ENCODE results near the gene PPP6R3. TPM values are rescaled to one million over a fixed set of nuclear protein-coding genes. Genes with fewer than 3 reads are reported as not detected.

The PPP6R3 gene
- total RNA-seq, 1 donor from 2014 or later, result 115 TPM

- intact Hi-C loops (cut with micrococcal nuclease), result no loop called here
These were observed 86.0 kb downstream of the PPP6R3 start for GRCh38 chr11:68546555-68546954.

GRCh38 chr11:68549789-68550484 is 89.4 kb downstream of the PPP6R3 start:
- intact Hi-C loops (cut with micrococcal nuclease), result no loop called here

DNA sequence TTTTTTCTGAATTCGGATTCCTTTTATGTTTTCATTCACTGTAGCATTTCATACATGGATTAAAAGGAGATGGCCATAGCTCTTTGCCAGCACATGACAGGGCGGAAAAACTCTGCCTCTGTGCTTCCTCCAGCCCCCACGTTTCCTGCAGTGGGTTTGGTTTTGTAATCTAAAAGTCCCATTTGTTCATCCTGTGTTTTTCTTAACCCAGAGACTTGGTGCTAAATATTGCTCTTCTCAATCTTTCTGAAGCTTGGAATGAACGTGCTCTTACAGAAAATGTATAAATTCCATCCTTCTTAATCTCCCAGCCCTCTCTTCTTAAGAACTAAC is 89.9 kb downstream of the PPP6R3 start:
- intact Hi-C loops (cut with micrococcal nuclease), result no loop called here

- intact Hi-C loops (cut with micrococcal nuclease), result no loop called here
These were observed 90.7 kb downstream of the PPP6R3 start for GRCh38 chr11:68551223-68551622.

GRCh38 chr11:68551777-68552176 is 91.2 kb downstream of the PPP6R3 start:
- intact Hi-C loops (cut with micrococcal nuclease), result no loop called here

GRCh38 chr11:68552542-68552941 is 92.0 kb downstream of the PPP6R3 start:
- intact Hi-C loops (cut with micrococcal nuclease), result no loop called here

DNA sequence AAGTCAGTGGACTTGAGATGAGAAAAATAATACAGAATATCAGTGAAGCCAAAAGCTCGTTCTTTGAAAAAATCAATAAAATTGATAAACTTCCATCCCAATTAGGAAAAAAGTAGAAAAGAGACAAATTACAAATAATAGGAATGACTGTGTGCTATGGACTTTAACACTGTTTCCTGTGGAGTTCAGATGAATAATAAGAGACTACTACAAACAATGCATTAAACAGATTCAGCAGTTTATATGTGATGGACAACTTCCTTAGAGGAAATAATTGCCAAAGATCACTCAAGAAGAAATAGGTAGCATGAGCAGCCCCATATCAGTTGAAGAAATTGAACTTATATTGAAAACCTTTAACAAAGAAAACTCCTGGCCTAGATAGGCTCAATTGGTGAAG is 99.7 kb downstream of the PPP6R3 start:
- intact Hi-C loops (cut with micrococcal nuclease), result no loop called here

DNA sequence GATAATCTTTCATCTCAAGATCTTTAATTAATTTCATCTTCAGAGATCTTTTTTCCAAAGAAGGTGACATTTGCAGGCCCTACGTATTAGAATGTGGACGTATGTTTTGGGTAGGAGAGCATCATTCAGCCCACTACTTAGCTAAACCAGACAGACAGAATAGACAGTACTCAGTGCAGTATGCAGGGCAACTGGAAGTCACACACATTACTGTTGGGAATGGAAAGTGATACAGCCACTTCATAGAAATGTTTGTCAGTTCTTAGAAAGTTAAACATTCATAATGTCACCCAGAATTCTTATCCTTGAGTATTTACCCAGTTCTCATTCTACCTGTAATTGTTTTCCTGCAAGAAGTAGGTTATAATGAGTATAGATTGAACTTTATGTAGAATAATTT is 102.9 kb downstream of the PPP6R3 start:
- intact Hi-C loops (cut with micrococcal nuclease), result no loop called here

DNA sequence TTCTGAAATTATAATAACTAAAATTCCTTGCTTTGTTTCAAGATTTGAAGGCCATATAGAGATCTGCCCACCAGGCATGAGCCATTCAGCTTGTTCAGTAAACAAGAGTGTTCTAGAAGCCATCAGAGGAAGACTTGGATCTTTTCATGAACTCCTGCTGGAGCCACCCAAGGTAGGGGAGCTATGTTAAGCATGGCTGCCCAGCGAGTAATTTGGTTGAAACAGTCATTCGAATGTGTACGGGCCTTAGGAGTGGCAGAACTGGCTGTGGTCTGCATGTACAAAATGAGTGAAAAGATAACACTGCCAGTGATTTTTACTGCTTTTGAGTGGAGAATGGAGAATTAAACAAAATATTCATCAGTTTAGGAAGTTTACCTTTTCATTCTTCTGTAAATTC is 103.7 kb downstream of the PPP6R3 start:
- intact Hi-C loops (cut with micrococcal nuclease), result no loop called here

DNA sequence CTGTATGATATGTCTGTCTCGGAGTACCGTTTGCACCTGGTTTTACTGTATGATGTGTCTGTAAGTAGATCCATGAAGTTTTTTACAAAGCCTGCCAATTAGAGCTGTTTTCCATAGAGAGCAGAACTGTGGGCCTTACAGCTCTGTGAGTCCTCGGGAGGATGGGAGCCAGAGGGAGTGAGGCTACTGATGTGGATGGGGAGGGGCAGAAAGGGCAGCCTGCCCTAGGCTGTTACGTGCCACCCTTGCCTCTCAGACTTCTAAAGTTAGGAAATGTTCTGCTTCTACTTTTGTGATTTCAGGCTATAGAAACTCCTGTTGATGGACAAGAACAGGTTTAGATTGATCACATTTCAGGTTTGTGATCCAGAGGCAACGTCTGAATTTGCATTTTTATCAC is 105.2 kb downstream of the PPP6R3 start:
- intact Hi-C loops (cut with micrococcal nuclease), result no loop called here

- intact Hi-C loops (cut with micrococcal nuclease), result no loop called here
These were observed 107.0 kb downstream of the PPP6R3 start for GRCh38 chr11:68567553-68567952.

- intact Hi-C loops (cut with micrococcal nuclease), result no loop called here
These were observed 108.8 kb downstream of the PPP6R3 start for GRCh38 chr11:68569357-68569756.

GRCh38 chr11:68570691-68571090 is 110.1 kb downstream of the PPP6R3 start:
- intact Hi-C loops (cut with micrococcal nuclease), result no loop called here

- intact Hi-C loops (cut with micrococcal nuclease), result no loop called here
These were observed 113.8 kb downstream of the PPP6R3 start for GRCh38 chr11:68574308-68574707.

DNA sequence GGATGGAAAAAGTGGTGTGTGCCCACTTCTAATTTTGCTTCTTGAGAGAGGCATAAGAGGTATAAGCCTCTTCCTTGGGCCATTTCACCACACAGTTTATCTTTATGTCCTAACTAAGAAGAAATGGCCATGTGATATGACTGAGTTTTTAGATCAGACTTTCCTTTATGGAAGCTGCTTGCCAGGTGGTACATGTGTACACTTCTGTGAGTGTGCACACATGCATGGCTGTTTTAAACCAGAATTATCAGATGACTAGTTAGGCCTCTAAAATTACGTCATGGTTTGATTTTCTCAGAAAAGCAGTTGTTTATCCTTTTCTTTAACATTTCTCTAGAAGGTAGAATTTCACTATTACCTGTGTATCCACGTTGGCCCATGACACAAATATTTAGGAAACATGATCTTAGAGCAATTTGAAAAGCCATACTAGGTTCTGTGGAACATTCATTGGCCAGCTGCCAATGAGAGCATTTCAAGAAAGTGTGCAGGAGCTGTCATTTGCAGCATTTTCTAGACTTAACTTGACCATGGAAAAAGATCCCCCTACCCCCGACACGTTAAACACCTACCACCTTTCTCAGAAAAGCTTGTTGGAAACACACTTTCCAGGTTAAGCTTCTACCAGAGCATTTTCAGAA is 114.6 kb downstream of the PPP6R3 start:
- intact Hi-C loops (cut with micrococcal nuclease), result no loop called here

- intact Hi-C loops (cut with micrococcal nuclease), result no loop called here
These were observed 118.9 kb downstream of the PPP6R3 start for GRCh38 chr11:68579455-68579854.

DNA sequence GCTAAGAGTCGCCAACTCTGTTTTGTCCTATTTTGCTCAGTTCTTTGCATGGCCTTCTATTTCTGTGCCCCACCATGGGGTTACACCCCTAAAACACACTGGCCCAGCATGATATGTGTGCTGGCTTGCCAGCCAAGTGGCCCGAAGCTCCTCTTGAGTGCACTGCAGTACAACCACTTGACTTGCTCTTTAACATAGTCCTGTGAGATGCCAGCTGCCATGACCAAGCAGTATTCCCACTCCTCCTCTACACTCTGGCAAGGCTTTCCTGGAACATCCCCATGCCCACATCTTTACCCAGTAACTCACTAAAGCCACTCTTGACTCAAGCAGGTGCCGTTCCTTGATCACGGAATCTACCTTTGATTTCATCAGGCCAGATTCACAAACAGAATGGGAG is 120.9 kb downstream of the PPP6R3 start:
- intact Hi-C loops (cut with micrococcal nuclease), result no loop called here

GRCh38 chr11:68581901-68582300 is 121.3 kb downstream of the PPP6R3 start:
- intact Hi-C loops (cut with micrococcal nuclease), result no loop called here

DNA sequence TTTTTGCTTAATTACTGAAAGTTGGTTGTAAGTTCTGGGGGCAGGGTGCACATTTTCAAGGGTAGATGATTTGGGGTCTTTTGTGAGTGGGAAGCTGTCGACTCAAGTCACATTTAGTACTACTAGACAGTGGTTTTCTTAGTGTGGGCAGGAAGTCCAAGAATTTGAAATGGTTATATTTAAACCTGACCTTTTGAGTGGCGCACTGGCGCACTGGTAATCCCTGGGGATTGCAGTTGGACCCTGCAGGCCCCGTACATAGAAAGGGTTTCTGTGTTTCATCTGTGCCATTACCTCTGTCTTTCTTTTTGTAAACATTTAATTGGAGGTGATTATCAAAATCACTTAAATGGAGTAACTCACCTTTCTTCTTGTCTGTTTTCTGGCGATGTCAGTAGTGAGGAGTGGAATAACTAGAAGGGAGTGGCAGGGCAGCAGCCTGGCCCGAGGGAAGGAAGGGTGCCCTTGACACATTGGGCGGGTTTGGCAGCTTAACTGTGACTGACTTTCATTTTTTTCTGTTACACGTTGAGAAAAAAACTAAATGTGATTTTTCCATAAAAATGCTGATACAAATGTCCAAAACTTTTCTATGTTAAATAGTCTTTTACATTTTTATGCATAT is 122.0 kb downstream of the PPP6R3 start:
- intact Hi-C loops (cut with micrococcal nuclease), result no loop called here

DNA sequence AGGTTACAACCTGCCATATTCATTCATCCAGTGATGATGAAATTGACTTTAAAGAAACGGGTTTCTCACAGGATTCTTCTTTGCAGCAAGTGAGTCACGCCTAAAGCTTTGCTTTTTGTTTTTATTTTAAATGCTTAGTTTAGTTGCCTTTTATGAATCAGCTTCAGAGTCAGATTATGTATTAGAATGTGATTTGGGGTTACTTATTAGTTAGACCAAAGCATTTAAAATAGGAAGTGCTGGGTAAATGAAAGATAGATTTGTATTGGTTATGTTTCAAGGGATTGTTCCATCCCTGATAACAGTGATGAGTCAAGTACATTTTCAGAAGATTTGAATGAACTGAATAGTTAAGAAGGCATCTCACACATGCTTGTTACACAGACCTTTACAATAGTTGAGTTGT is 122.5 kb downstream of the PPP6R3 start:
- intact Hi-C loops (cut with micrococcal nuclease), result no loop called here

DNA sequence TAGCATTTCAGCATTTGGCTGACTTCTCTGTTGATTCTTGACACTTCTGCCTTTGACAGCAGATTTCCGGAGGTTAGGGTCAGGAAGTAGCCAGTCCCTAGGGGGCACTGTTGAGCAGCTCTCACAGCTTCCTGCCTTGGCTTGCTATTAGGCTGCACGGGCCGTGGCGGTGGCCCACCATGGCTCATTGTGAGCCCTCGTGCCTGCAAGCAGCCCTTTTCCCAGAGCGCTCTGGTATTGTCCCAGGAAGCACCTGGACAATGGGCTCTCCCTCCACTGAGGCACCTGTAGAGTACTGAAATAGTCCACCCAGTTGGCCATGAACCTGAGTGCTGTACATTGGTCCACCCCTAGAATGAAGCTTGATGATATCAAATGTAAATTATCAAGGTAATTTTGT is 123.5 kb downstream of the PPP6R3 start:
- intact Hi-C loops (cut with micrococcal nuclease), result no loop called here

GRCh38 chr11:68584991-68585524 is 124.5 kb downstream of the PPP6R3 start:
- intact Hi-C loops (cut with micrococcal nuclease), result no loop called here

All from T-helper 2 cell treated with Interferon-gamma antibody and Interleukin-4, amounts not matched to agents 100 ng/mL and 5 ng/mL, for 36 hours (primary cell).